ENCODE data around the gene FAM13B. TPM values are rescaled to one million over a fixed set of nuclear protein-coding genes. Genes with fewer than 3 reads are reported as not detected.

Gene FAM13B
- total RNA-seq, 1 donor from 2014 or later, result 84.1 TPM

DNA sequence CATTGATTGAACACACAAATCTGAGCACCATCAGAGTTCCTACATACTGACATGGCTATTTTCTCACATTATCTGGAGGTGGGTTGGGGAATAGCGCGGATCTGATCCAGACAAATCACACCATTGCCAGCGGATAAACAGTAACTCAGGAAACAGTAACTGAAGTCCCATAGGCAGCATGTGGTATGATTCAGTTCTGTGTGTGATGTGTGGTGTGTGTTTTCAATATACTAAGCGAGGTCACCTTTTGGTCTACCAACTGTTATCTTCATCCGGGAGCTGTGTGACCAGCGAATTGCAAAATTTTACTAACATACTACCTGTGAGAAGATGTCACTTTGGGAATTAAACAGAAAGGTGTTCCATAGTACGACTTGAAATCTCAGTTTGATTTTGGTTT, 93.5 kb downstream of the FAM13B start:
- TF ChIP-seq, protein P1, sequence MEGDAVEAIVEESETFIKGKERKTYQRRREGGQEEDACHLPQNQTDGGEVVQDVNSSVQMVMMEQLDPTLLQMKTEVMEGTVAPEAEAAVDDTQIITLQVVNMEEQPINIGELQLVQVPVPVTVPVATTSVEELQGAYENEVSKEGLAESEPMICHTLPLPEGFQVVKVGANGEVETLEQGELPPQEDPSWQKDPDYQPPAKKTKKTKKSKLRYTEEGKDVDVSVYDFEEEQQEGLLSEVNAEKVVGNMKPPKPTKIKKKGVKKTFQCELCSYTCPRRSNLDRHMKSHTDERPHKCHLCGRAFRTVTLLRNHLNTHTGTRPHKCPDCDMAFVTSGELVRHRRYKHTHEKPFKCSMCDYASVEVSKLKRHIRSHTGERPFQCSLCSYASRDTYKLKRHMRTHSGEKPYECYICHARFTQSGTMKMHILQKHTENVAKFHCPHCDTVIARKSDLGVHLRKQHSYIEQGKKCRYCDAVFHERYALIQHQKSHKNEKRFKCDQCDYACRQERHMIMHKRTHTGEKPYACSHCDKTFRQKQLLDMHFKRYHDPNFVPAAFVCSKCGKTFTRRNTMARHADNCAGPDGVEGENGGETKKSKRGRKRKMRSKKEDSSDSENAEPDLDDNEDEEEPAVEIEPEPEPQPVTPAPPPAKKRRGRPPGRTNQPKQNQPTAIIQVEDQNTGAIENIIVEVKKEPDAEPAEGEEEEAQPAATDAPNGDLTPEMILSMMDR (IDR thresholded peaks at IDR 0.05), result no peak
- no peaks in the 10 kb centered on the region for H3K9me3 Mint-ChIP-seq

DNA sequence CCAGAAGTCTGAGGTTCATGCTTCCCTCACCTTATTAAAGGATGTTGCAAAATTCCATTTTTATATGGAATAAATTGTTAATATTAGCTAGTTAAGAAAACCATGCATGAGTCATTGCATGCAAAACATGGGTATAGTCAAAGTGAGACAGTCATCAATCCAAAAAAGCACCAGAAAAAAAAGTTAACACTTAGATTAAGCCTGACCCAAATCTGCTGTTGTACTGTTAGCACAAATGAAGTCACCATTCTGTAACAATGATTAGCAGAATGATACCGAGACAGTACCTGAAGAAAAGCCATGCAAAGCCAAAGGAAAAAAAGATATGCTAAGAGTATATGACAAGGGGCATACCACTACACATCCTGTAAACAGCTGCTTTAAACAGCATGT, 94.1 kb downstream of the FAM13B start:
- intact Hi-C loops (cut with micrococcal nuclease), result loop anchor here (5.0 kb wide), 2 partner anchors 51 to 161 kb away; partner anchors contain the start of gene PKD2L2
- ChIA-PET POLR2A (no interaction called here), CTCF (interaction anchor here (1.0 kb wide), 1 partner anchor 162 kb away, joined by 3 read pairs; no protein-coding TSS in a partner anchor)
- TF ChIP-seq, protein P1 (IDR thresholded peaks at IDR 0.05), result no peak
- Mint-ChIP-seq H3K4me1 (peaks cover 25% of the 10 kb centered on the region), H3K27ac (peak overlapping the region; percentile 59), H3K4me3 (no peak overlapping the region), H3K36me3 (ENCODE audit: low read depth) (peaks cover 66% of the 10 kb centered on the region), H3K9me3 (no peaks in the 10 kb centered on the region), H3K27me3 (no peaks in the 10 kb centered on the region)
- ATAC-seq (ENCODE audit: low read depth), result peak; percentile 28
- DNase-seq, result no peak

More for the DNA sequence above, 93.5 kb downstream of the FAM13B start:
- POLR2A ChIA-PET, result no interaction called here
- CTCF ChIA-PET, result interaction anchor here (1.0 kb wide), 2 partner anchors 160 to 162 kb away, joined by 3 to 4 read pairs; no protein-coding TSS in a partner anchor
- peaks cover 72% of the 10 kb centered on the region for H3K36me3 Mint-ChIP-seq (ENCODE audit: low read depth)
- peaks cover 25% of the 10 kb centered on the region for H3K4me1 Mint-ChIP-seq
- ATAC-seq (ENCODE audit: low read depth) (no peak), DNase-seq (no peak)
- no peaks in the 10 kb centered on the region for H3K27me3 Mint-ChIP-seq
- H3K4me3 Mint-ChIP-seq, result no peak overlapping the region
- H3K27ac Mint-ChIP-seq, result peak overlapping the region; percentile 59
- intact Hi-C loops (cut with micrococcal nuclease), result loop anchor here (5.0 kb wide), 2 partner anchors 52 to 162 kb away; partner anchors contain the start of gene PKD2L2

DNA sequence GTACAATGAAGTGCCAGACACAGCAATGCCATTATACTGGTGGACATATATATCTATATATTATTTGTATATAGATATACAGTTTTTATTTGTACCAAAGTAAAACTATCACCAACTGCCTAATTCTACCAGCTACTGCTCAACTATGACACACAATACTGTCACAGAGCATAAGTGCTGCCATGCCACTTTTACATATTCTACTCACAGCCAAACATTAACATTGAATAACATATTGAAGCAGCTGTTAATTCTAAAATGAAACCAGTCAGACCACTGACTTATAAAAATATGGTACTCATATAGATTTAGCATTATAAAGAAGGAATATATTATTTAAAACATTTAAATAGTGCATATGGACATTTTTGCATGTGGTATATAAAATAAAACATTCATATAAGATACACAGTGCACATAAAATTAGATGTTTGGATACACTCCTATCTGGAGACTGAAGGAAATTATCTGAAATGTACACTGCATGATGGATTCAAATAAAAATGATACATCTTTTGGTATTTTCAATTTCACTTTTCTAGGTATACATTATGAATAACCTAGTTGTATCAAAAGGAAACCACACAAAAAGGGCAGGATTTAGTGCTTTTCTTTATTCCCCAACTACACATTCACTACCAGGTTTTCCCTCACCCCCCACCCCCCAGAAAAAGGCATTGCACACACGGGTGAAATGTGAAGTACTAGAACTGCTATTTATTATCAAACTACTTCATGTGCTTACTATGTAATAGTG, 94.7 kb downstream of the FAM13B start:
- H3K9me3 Mint-ChIP-seq, result no peaks in the 10 kb centered on the region
- TF ChIP-seq, protein P1 (IDR thresholded peaks at IDR 0.05), result no peak
- DNase-seq, result no peak
- POLR2A ChIA-PET, result no interaction called here
- no peak for ATAC-seq (ENCODE audit: low read depth)
- intact Hi-C loops (cut with micrococcal nuclease), result loop anchor here (5.0 kb wide), 2 partner anchors 51 to 161 kb away; partner anchors contain the start of gene PKD2L2
- H3K4me3 Mint-ChIP-seq, result no peak overlapping the region
- H3K4me1 Mint-ChIP-seq, result peaks cover 25% of the 10 kb centered on the region
- CTCF ChIA-PET, result interaction anchor here (0.6 to 1.0 kb wide), 2 partner anchors 159 to 161 kb away, joined by 3 read pairs; no protein-coding TSS in a partner anchor
- H3K36me3 Mint-ChIP-seq (ENCODE audit: low read depth), result peaks cover 62% of the 10 kb centered on the region
- H3K27ac Mint-ChIP-seq, result no peak overlapping the region
- H3K27me3 Mint-ChIP-seq, result no peaks in the 10 kb centered on the region

DNA sequence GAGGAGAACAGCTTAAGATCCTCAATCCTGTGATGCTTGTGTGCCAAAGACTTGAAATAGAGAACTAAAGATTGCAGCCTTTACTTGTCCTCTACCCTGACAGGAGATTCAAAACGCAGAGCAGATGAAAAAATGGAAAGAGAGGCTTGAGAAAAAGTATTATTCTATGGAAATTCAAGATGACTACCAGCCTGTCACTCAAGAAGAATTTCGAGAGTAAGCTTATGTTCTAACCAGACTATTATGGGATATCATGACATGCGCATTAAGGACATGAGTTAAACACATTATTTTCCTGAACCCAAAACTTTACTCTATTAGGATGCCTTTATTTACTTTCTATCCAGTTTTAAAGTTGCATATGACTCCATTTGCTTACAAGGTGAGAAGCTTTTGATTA, 97.2 kb downstream of the FAM13B start:
- CTCF ChIA-PET, result interaction anchor here (0.9 to 1.9 kb wide), 3 partner anchors 35 to 157 kb away, joined by 3 to 9 read pairs (median 8); partner anchors contain the start of gene PKD2L2
- Mint-ChIP-seq H3K36me3 (ENCODE audit: low read depth) (peaks cover 40% of the 10 kb centered on the region), H3K4me3 (no peak overlapping the region), H3K9me3 (no peaks in the 10 kb centered on the region), H3K27me3 (no peaks in the 10 kb centered on the region), H3K27ac (peak overlapping the region; percentile 61), H3K4me1 (peaks cover 25% of the 10 kb centered on the region)
- intact Hi-C loops (cut with micrococcal nuclease), result loop anchor here (5.0 kb wide), 2 partner anchors 48 to 158 kb away; partner anchors contain the start of gene PKD2L2
- TF ChIP-seq, protein P1 (IDR thresholded peaks at IDR 0.05), result no peak
- ATAC-seq (ENCODE audit: low read depth) (no peak), DNase-seq (no peak)
- POLR2A ChIA-PET, result interaction anchor here (1.2 to 2.9 kb wide), 2 partner anchors 19 to 46 kb away, joined by 4 to 13 read pairs; partner anchors contain the start of gene PKD2L2

DNA sequence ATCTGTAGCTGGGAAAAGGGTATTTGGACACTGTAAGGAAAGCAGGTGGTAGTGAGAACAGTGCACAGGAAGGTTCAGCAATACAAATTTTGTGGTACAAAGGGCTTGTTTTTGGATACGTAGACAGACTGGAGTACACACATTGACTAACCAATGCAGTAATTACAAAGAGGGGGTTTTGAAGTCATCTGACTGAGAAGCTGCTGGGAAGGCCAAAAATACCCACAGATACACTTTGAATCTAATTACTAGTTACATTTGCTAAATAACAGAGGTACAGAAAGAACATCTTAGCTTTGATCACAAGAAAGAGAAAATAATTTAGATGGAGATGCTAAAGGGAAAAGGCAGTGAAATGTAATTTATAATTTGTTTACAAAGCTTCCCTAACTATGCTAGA, 97.7 kb downstream of the FAM13B start:
- peak overlapping the region; percentile 61 for H3K27ac Mint-ChIP-seq
- DNase-seq, result no peak
- POLR2A ChIA-PET, result interaction anchor here (1.2 to 2.9 kb wide), 2 partner anchors 20 to 46 kb away, joined by 4 to 13 read pairs; partner anchors contain the start of gene PKD2L2
- intact Hi-C loops (cut with micrococcal nuclease), result loop anchor here (5.0 kb wide), 2 partner anchors 48 to 158 kb away; partner anchors contain the start of gene PKD2L2
- no peaks in the 10 kb centered on the region for H3K27me3 Mint-ChIP-seq
- no peak overlapping the region for H3K4me3 Mint-ChIP-seq
- TF ChIP-seq, protein P1 (IDR thresholded peaks at IDR 0.05), result no peak
- H3K36me3 Mint-ChIP-seq (ENCODE audit: low read depth), result peaks cover 35% of the 10 kb centered on the region
- H3K9me3 Mint-ChIP-seq, result no peaks in the 10 kb centered on the region
- ATAC-seq (ENCODE audit: low read depth), result peak; percentile 25
- peaks cover 25% of the 10 kb centered on the region for H3K4me1 Mint-ChIP-seq
- CTCF ChIA-PET, result interaction anchor here (0.9 to 1.9 kb wide), 3 partner anchors 34 to 156 kb away, joined by 3 to 9 read pairs (median 8); partner anchors contain the start of gene PKD2L2

Data from activated B cell treated with CpG ODN at 0.5 μM for 24 hours (primary cell).